PC-3 (cell line): ENCODE measurements around the gene GALNT14. TPM values are rescaled to one million over a fixed set of nuclear protein-coding genes. Genes with fewer than 3 reads are reported as not detected.

Experiments used
- ATAC-seq: fragments of 200-7000 bp; cut with Tn5 transposase; 2 replicates; pipeline ENCODE4 v1.9.1; 2020; ENCODE audit warnings: mild to moderate bottlenecking, moderate library complexity
- BruUV-seq: library from RNA; stranded (reverse); fragments of 400-500 nt; replicated peaks from 2 replicates; lab custom pipeline; 2021; lab: Mats Ljungman, UMichigan
- CTCF ChIA-PET: fragments of 300-600 bp; sonication (Branson Sonifier 250); formaldehyde crosslinking; loops from one replicate; lab custom pipeline; 2022; ENCODE audit warnings: antibody characterized with exemption; lab: Charles Lee
- POLR2A ChIA-PET: fragments of 300-600 bp; sonication (Branson Sonifier 250); formaldehyde crosslinking; loops from one replicate; lab custom pipeline; 2022; ENCODE audit warnings: antibody characterized with exemption; ENCODE audit not compliant: unreplicated experiment; lab: Charles Lee
- DNase-seq: peaks from one replicate; pipeline ENCODE4 v3.0.0-alpha.2; 2015
- H2AFZ ChIP-seq: fragments of 300-600 bp; sonication (generic); 2 replicates; pipeline ENCODE4 v1.6.0; 2016; ENCODE audit warnings: antibody characterized with exemption, low read length
- H3F3A ChIP-seq: fragments of 300-600 bp; sonication (generic); one replicate; pipeline ENCODE4 v1.6.0; 2017; ENCODE audit warnings: antibody characterized with exemption, low read length, control low read depth, mild to moderate bottlenecking; ENCODE audit not compliant: unreplicated experiment
- H3K27ac ChIP-seq: fragments of 300-600 bp; sonication (generic); 2 replicates; pipeline ENCODE4 v1.5.1; 2016; ENCODE audit warnings: mild to moderate bottlenecking, low read length
- H3K27me3 ChIP-seq: fragments of 300-600 bp; sonication (generic); 2 replicates; pipeline ENCODE4 v1.6.1; 2016; ENCODE audit warnings: low read length, mixed read lengths
- H3K36me3 ChIP-seq: fragments of 300-600 bp; sonication (generic); 2 replicates; pipeline ENCODE4 v1.6.1; 2016; ENCODE audit warnings: low read depth, mixed run types, low read length, mixed read lengths
- H3K4me1 ChIP-seq: fragments of 300-600 bp; sonication (generic); 2 replicates; pipeline ENCODE4 v1.5.1; 2016; ENCODE audit warnings: low read length; ENCODE audit not compliant: insufficient read depth
- H3K4me2 ChIP-seq: fragments of 300-600 bp; sonication (generic); 2 replicates; pipeline ENCODE4 v1.6.0; 2016; ENCODE audit warnings: low read length
- H3K4me3 ChIP-seq: fragments of 300-600 bp; sonication (generic); 2 replicates; pipeline ENCODE4 v1.5.1; 2016; ENCODE audit warnings: mild to moderate bottlenecking, low read length, mixed read lengths
- H3K79me2 ChIP-seq: fragments of 300-600 bp; sonication (generic); 2 replicates; pipeline ENCODE4 v1.6.1; 2017; ENCODE audit warnings: low read length, mixed read lengths
- H3K9ac ChIP-seq: fragments of 300-600 bp; sonication (generic); 2 replicates; pipeline ENCODE4 v1.6.0; 2016; ENCODE audit warnings: mild to moderate bottlenecking, low read length
- H3K9me2 ChIP-seq: fragments of 300-600 bp; sonication (generic); replicated peaks from 2 replicates; pipeline ENCODE4 v1.6.1; 2016; ENCODE audit warnings: mixed run types, low read length, mixed read lengths
- H3K9me3 ChIP-seq: fragments of 300-600 bp; sonication (generic); 2 replicates; pipeline ENCODE4 v1.6.1; 2016; ENCODE audit warnings: low read length, mixed read lengths
- H4K20me1 ChIP-seq: fragments of 300-600 bp; sonication (generic); 2 replicates; pipeline ENCODE4 v1.6.1; 2016; ENCODE audit warnings: low read length, mixed read lengths
- EZH2 ChIP-seq: fragments of 300-600 bp; sonication (generic); IDR thresholded peaks from one replicate; pipeline ENCODE4 v1.6.1; 2017; ENCODE audit warnings: antibody characterized with exemption, mild to moderate bottlenecking, low read length; ENCODE audit not compliant: unreplicated experiment
- EZH2phosphoT487 ChIP-seq: fragments of 300-600 bp; sonication (generic); IDR thresholded peaks from 2 replicates; pipeline ENCODE4 v1.6.1; 2018; ENCODE audit warnings: mild to moderate bottlenecking, antibody characterized with exemption, low read length, borderline replicate concordance
- intact Hi-C: fragments of 100-400 bp; cut with micrococcal nuclease; formaldehyde crosslinking; loops from 2 replicates; pipeline ENCODE4 v1.9.0; 2023
- total RNA-seq: library from RNA; depleted of rRNA; stranded (reverse); fragments of >200 nt; gene quantifications from 2 replicates; pipeline ENCODE4 v1.2.3, GENCODE V29; 2014
- TF ChIP-seq, protein P1 (sequence below): fragments of 300-600 bp; sonication (generic); conservative IDR thresholded peaks from 2 replicates; pipeline ENCODE4 v1.5.1; 2017; ENCODE audit warnings: antibody characterized with exemption, low read depth, mild to moderate bottlenecking, low read length

Gene GALNT14
- total RNA-seq, 1 experiment from 2014 or later: 10.2 TPM

DNA sequence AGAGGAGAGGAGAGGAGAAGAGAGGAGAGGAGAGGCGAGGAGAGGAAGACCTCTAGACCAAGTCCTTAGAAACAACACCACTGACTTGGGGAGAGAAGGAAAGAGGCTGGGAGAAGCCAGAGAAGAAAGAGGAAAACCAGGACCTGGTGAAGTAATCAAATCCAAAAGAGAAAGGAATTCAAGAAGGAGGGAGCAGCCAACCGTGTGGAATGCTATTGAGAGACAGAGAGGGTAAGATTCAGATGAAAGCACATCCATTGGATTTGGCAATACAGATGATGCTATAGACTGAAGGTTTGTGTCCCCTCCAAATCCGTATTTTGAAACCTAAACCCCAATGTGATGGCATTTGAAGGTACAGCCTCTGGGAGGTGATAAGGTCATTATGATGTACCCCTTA, 50.7 kb downstream of the GALNT14 start:
- no peaks in the 10 kb centered on the region for H3K9me2 ChIP-seq
- no peak overlapping the region for H3K4me3 ChIP-seq
- DNase-seq (no peak), ATAC-seq (no peak)
- no peaks in the 10 kb centered on the region for H3K36me3 ChIP-seq
- H3K79me2 ChIP-seq: no peaks in the 10 kb centered on the region
- no peak overlapping the region for H3K9ac ChIP-seq
- no peak overlapping the region for H3K4me2 ChIP-seq
- H2AFZ ChIP-seq: no peak overlapping the region
- no TSS peak for BruUV-seq
- H3K9me3 ChIP-seq: no peaks in the 10 kb centered on the region
- TF ChIP-seq, protein P1, sequence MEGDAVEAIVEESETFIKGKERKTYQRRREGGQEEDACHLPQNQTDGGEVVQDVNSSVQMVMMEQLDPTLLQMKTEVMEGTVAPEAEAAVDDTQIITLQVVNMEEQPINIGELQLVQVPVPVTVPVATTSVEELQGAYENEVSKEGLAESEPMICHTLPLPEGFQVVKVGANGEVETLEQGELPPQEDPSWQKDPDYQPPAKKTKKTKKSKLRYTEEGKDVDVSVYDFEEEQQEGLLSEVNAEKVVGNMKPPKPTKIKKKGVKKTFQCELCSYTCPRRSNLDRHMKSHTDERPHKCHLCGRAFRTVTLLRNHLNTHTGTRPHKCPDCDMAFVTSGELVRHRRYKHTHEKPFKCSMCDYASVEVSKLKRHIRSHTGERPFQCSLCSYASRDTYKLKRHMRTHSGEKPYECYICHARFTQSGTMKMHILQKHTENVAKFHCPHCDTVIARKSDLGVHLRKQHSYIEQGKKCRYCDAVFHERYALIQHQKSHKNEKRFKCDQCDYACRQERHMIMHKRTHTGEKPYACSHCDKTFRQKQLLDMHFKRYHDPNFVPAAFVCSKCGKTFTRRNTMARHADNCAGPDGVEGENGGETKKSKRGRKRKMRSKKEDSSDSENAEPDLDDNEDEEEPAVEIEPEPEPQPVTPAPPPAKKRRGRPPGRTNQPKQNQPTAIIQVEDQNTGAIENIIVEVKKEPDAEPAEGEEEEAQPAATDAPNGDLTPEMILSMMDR: no peak
- TF ChIP-seq EZH2phosphoT487 (no peak), EZH2 (no peak)
- ChIA-PET CTCF (no interaction called here), POLR2A (no interaction called here)
- H3K27me3 ChIP-seq: no peaks in the 10 kb centered on the region; the same call in 1 of the 2 replicates
- no peaks in the 10 kb centered on the region for H4K20me1 ChIP-seq
- H3K27ac ChIP-seq: no peak overlapping the region
- no peaks in the 10 kb centered on the region for H3F3A ChIP-seq
- intact Hi-C loops: no loop called here
- H3K4me1 ChIP-seq: peaks cover 8% of the 10 kb centered on the region; the same call in 1 of the 2 replicates

DNA sequence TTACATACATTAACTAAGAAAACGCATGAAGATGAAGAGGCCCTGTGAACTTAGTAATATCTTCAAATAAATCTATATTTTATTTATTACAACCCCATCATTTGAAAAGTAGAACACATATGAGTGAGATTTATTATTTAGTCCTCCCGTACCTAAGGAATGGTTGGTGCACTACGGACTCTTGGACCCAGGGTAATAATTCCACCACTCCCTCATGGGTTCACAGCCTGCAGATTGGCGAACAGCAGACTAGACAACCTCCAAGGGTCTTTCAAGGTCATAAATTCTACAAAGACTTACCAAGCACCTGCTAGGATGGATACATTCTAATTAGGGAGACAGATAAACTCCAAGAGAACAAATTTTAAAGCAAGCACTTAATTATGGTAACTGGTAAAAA, 51.6 kb downstream of the GALNT14 start:
- no peaks in the 10 kb centered on the region for H4K20me1 ChIP-seq
- H3K27ac ChIP-seq: no peak overlapping the region
- H3F3A ChIP-seq: no peaks in the 10 kb centered on the region
- no peaks in the 10 kb centered on the region for H3K79me2 ChIP-seq
- ChIA-PET CTCF (no interaction called here), POLR2A (no interaction called here)
- H3K4me3 ChIP-seq: no peak overlapping the region
- DNase-seq (no peak), ATAC-seq (no peak)
- H3K4me2 ChIP-seq: no peak overlapping the region
- H3K27me3 ChIP-seq: no peaks in the 10 kb centered on the region; the same call in 1 of the 2 replicates
- intact Hi-C loops: no loop called here
- H3K9ac ChIP-seq: no peak overlapping the region
- TF ChIP-seq, protein P1: no peak
- TF ChIP-seq EZH2phosphoT487 (no peak), EZH2 (no peak)
- H3K36me3 ChIP-seq: no peaks in the 10 kb centered on the region
- H3K9me3 ChIP-seq: no peaks in the 10 kb centered on the region
- H2AFZ ChIP-seq: no peak overlapping the region
- H3K9me2 ChIP-seq: no peaks in the 10 kb centered on the region
- peaks cover 17% of the 10 kb centered on the region for H3K4me1 ChIP-seq
- no TSS peak for BruUV-seq

DNA sequence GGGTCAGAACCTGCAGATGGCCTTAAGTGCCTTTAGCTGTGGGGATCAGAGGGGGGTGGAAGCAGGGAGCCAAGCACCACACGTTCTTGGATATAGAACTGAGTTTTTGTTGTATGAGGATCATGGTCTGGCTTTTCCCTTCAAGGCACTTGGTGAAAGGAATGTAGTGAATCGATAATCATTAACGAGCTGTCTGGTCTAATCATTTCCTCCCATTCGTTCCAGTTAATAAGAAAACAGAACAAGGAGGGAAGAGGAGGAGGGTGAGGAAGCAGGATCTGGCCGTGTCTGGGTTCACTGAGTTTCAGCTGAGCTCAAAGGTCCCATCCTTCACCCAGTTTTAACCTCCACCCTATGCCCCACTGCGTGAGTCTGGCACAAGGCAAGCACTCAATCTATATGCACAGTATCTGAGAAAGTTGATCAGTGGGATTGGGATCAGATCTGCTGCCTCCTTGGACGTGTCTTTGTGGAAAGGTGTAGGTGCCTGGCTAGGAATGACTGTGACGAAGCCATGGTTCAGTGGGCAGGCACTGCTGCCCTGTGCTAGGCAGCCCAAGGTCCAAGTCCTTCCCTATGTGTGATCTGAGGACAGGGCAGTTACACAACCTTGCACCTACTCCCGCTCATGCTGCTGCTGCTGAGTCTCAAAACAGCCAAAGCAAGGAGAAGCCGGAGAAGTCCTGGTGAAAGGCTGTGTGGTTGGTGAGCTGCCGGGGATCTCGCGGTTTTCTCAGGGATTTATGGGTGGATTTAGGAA, 54.8 kb downstream of the GALNT14 start:
- H3K9me2 ChIP-seq: no peaks in the 10 kb centered on the region
- no peak overlapping the region for H3K27ac ChIP-seq
- peaks cover 27% of the 10 kb centered on the region for H3K4me1 ChIP-seq
- no TSS peak for BruUV-seq
- H3K79me2 ChIP-seq: no peaks in the 10 kb centered on the region
- intact Hi-C loops: no loop called here
- H3F3A ChIP-seq: no peaks in the 10 kb centered on the region
- CTCF ChIA-PET: no interaction called here
- no peak overlapping the region for H3K4me3 ChIP-seq
- H4K20me1 ChIP-seq: no peaks in the 10 kb centered on the region
- H2AFZ ChIP-seq: no peak overlapping the region
- no peak for ATAC-seq
- H3K9me3 ChIP-seq: no peaks in the 10 kb centered on the region
- H3K9ac ChIP-seq: no peak overlapping the region
- H3K36me3 ChIP-seq: no peaks in the 10 kb centered on the region
- DNase-seq: no peak
- H3K27me3 ChIP-seq: no peaks in the 10 kb centered on the region; the same call in 1 of the 2 replicates
- no peak for TF ChIP-seq EZH2
- TF ChIP-seq, protein P1: no peak
- no peak for TF ChIP-seq EZH2phosphoT487
- POLR2A ChIA-PET: no interaction called here
- H3K4me2 ChIP-seq: no peak overlapping the region
